B cell (primary cell): ENCODE results near the gene CNTNAP4. TPM values are rescaled to one million over a fixed set of nuclear protein-coding genes. Genes with fewer than 3 reads are reported as not detected.

Source experiments
- ATAC-seq: fragments of 200-7000 bp; cut with Tn5 transposase; one replicate; pipeline ENCODE4 v1.10.0; 2021; ENCODE audit warnings: low read depth, mild to moderate bottlenecking, moderate number of reproducible peaks, moderate library complexity
- CTCF ChIA-PET: fragments of 350-600 bp; sonication (Branson Sonifier 250); formaldehyde crosslinking; loops from one replicate; lab custom pipeline; 2021; ENCODE audit warnings: antibody characterized with exemption, inconsistent platforms; lab: Charles Lee
- POLR2A ChIA-PET: fragments of 350-600 bp; sonication (Branson Sonifier 250); formaldehyde crosslinking; loops from one replicate; lab custom pipeline; 2021; ENCODE audit warnings: antibody characterized with exemption; lab: Charles Lee
- DNase-seq: peaks from one replicate; pipeline ENCODE4 v3.0.0; 2013
- H2AFZ ChIP-seq: 2 replicates; pipeline ENCODE4 v1.6.1; 2012; ENCODE audit warnings: mild to moderate bottlenecking, low read depth, low read length; ENCODE audit not compliant: insufficient read depth, poor library complexity, severe bottlenecking
- H3K27ac ChIP-seq, 2 donors: 1 replicate in 1 of 2; 2 replicates in 1 of 2; pipeline ENCODE4 v1.5.1; 2012 to 2013; ENCODE audit warnings: low read length in 2 of 2, mild to moderate bottlenecking in 2 of 2, moderate library complexity in 1 of 2
- H3K27me3 ChIP-seq, 4 experiments: fragments of 200-600 bp in 1 of 4; sonication (generic) in 1 of 4; replicated peaks in 1 of 4; 1 replicate in 2 of 4; 2 replicates in 2 of 4; pipeline versions ENCODE4 v1.6.1 to v1.7.0; 2013 to 2016; ENCODE audit warnings: low read length in 3 of 4, mild to moderate bottlenecking in 2 of 4, mixed read lengths in 1 of 4, moderate library complexity in 1 of 4; ENCODE audit not compliant: insufficient read depth in 4 of 4, control insufficient read depth in 3 of 4; ENCODE audit errors: control extremely low read depth in 1 of 4
- H3K36me3 ChIP-seq, 2 experiments: replicated peaks in 1 of 2; 1 replicate in 1 of 2; 2 replicates in 1 of 2; pipeline versions ENCODE4 v1.6.1 to v1.7.1; 2013; ENCODE audit warnings: low read length in 1 of 2; ENCODE audit not compliant: insufficient read depth in 2 of 2, control insufficient read depth in 1 of 2; ENCODE audit errors: control extremely low read depth in 1 of 2, extremely low read depth in 1 of 2
- H3K4me1 ChIP-seq, 2 donors: fragments of 200-600 bp in 1 of 2; sonication (generic) in 1 of 2; 1 replicate in 1 of 2; 2 replicates in 1 of 2; pipeline versions ENCODE4 v1.5.1 to v1.6.1; 2013 to 2017; ENCODE audit warnings: low read length in 2 of 2; ENCODE audit not compliant: control insufficient read depth in 2 of 2, insufficient read depth in 2 of 2
- H3K4me2 ChIP-seq: replicated peaks from 2 replicates; pipeline ENCODE3; 2012; ENCODE audit warnings: mild to moderate bottlenecking, low read depth, low read length; ENCODE audit not compliant: poor library complexity, severe bottlenecking
- H3K4me3 ChIP-seq, 5 experiments: fragments of 200-600 bp in 1 of 5; sonication (generic) in 1 of 5; 1 replicate in 3 of 5; 2 replicates in 2 of 5; pipeline versions ENCODE4 v1.5.1 to v1.7.0; 2011 to 2016; ENCODE audit warnings: low read length in 4 of 5, mild to moderate bottlenecking in 4 of 5, low read depth in 2 of 5, control low read depth in 1 of 5, moderate library complexity in 1 of 5; ENCODE audit not compliant: insufficient read depth in 1 of 5; ENCODE audit errors: control extremely low read depth in 1 of 5, extremely low read depth in 1 of 5
- H3K79me2 ChIP-seq: fragments of 200-600 bp; sonication (generic); one replicate; pipeline ENCODE4 v1.6.0; 2016; ENCODE audit warnings: low read length; ENCODE audit not compliant: control insufficient read depth, insufficient read depth
- H3K9ac ChIP-seq: fragments of 200-600 bp; sonication (generic); 2 replicates; pipeline ENCODE4 v1.6.1; 2017; ENCODE audit warnings: mild to moderate bottlenecking, low read length, moderate library complexity
- H3K9me3 ChIP-seq, 3 donors: one replicate each; pipeline versions ENCODE4 v1.6.1 to v1.7.1; 2013; ENCODE audit warnings: low read length in 2 of 3; ENCODE audit not compliant: control insufficient read depth in 2 of 3, insufficient read depth in 1 of 3; ENCODE audit errors: control extremely low read depth in 1 of 3
- H4K20me1 ChIP-seq: 2 replicates; pipeline ENCODE4 v1.6.0; 2012; ENCODE audit warnings: mild to moderate bottlenecking, low read length; ENCODE audit not compliant: insufficient read depth, control insufficient read depth, poor library complexity, severe bottlenecking
- H3K27ac Mint-ChIP-seq: one replicate; pipeline ENCODE4 v1.8.0; 2021; ENCODE audit warnings: mixed read lengths
- H3K27me3 Mint-ChIP-seq: one replicate; pipeline ENCODE4 v1.8.0; 2021; ENCODE audit warnings: mixed read lengths
- H3K4me1 Mint-ChIP-seq: one replicate; pipeline ENCODE4 v1.8.0; 2021; ENCODE audit warnings: mixed read lengths
- H3K4me3 Mint-ChIP-seq: one replicate; pipeline ENCODE4 v1.8.0; 2021; ENCODE audit warnings: mixed read lengths
- H3K9me3 Mint-ChIP-seq: one replicate; pipeline ENCODE4 v1.8.0; 2022; ENCODE audit warnings: mixed read lengths; ENCODE audit not compliant: insufficient read depth
- EZH2 ChIP-seq: IDR thresholded peaks from 2 replicates; pipeline ENCODE4 v1.6.1; 2012; ENCODE audit warnings: borderline replicate concordance, low read depth, mild to moderate bottlenecking, moderate library complexity, low read length; ENCODE audit not compliant: insufficient read depth, poor library complexity, severe bottlenecking
- WGBS: methylation state at CpG from one replicate; pipeline ENCODE4 v1.1.5; 2013; ENCODE audit warnings: missing lambda C conversion rate; ENCODE audit not compliant: insufficient coverage; 5-methylcytosine and 5-hydroxymethylcytosine counted together
- intact Hi-C: fragments of 100-400 bp; cut with micrococcal nuclease; formaldehyde crosslinking; loops from one replicate; pipeline ENCODE4 v1.10.0; 2022
- polyA plus RNA-seq: library from polyadenylated mRNA; depleted of rRNA; stranded (reverse); fragments of >200 nt; gene quantifications from 2 replicates; pipeline ENCODE4 v1.2.3, GENCODE V29; 2012
- total RNA-seq, 2 donors: library from RNA; stranded (reverse); fragments of 120-200 nt in 1 of 2; gene quantifications; 1 replicate in 1 of 2; 2 replicates in 1 of 2; pipeline versions ENCODE4 v1.2.3 to v1.2.4, GENCODE V29; 2013 to 2022
- TF ChIP-seq, protein P1 (sequence below): fragments of 200-600 bp; IDR thresholded peaks from one replicate; pipeline ENCODE4 v1.8.0; 2022; ENCODE audit warnings: antibody characterized with exemption, mild to moderate bottlenecking

CNTNAP4 gene
- total and polyA plus RNA-seq, 2 donors (not counting 1 experiment from before 2014, with no cell fraction given) = 0.06 TPM; not detected in 1

DNA sequence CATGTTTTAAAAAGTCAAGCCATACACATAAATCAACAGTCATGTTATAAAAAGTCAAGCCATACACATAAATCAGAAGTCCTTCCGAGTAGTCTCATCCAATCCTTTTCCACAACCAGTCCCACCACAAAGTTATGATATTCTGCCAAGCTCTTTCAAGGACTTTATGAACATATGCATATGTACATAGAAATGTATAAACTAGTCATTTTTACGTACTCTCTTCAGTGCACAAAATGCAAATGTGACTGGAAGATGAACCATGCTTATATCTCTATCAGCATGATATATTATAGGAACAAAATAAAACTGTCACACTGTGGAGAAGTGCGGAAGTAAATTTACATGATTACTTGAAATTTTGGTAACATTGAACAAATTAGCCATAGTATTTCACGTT, 200.9 kb downstream of the CNTNAP4 start:
- intact Hi-C loops = no loop called here
- Mint-ChIP-seq H3K4me1 (no peaks in the 10 kb centered on the region), H3K27me3 (no peaks in the 10 kb centered on the region), H3K27ac (no peak overlapping the region), H3K4me3 (no peak overlapping the region), H3K9me3 (no peaks in the 10 kb centered on the region)
- DNase-seq (no peak), ATAC-seq (no peak)
- WGBS = no CpG with 5 or more reads among the region's 4 CpGs
- Histone ChIP-seq H3K4me3 (no peak overlapping the region), H3K9me3 (no peaks in the 10 kb centered on the region), H3K4me2 (no peak overlapping the region), H3K27me3 (no peaks in the 10 kb centered on the region), H2AFZ (no peak overlapping the region), H3K4me1 (no peaks in the 10 kb centered on the region), H3K9ac (no peak overlapping the region), H3K36me3 (no peaks in the 10 kb centered on the region), H3K79me2 (no peaks in the 10 kb centered on the region), H4K20me1 (no peaks in the 10 kb centered on the region), H3K27ac (no peak overlapping the region)
- POLR2A ChIA-PET = no interaction called here
- CTCF ChIA-PET = no interaction called here
- TF ChIP-seq, protein P1, sequence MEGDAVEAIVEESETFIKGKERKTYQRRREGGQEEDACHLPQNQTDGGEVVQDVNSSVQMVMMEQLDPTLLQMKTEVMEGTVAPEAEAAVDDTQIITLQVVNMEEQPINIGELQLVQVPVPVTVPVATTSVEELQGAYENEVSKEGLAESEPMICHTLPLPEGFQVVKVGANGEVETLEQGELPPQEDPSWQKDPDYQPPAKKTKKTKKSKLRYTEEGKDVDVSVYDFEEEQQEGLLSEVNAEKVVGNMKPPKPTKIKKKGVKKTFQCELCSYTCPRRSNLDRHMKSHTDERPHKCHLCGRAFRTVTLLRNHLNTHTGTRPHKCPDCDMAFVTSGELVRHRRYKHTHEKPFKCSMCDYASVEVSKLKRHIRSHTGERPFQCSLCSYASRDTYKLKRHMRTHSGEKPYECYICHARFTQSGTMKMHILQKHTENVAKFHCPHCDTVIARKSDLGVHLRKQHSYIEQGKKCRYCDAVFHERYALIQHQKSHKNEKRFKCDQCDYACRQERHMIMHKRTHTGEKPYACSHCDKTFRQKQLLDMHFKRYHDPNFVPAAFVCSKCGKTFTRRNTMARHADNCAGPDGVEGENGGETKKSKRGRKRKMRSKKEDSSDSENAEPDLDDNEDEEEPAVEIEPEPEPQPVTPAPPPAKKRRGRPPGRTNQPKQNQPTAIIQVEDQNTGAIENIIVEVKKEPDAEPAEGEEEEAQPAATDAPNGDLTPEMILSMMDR = no peak
- no peak for TF ChIP-seq EZH2

DNA sequence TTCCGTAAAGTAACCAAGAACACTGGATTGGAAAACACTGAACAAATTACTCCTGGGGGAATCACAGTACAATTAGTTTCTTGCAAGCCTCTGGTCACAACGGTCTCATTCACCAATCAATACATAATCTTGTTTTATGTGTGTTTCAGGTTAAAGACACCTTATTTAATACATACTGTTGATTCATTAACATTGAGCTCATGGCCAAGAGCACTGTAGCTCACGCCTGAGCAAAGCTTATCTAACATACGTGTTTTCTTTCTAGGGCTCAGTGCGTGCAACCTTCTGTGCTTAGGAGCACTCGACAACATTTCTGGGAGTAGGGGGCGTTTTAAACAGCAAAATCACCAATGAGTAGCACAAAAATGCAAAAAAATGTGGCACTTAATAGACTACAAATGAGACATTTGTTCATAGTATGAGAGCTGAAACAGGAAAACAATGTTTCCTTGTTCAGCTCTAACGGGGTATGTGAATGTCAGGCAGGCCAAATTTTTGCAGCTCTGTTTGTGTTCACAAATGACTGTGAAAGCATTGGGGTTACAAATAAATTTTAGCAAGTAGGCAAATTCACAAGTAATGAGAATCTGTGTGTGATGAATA, 206.2 kb downstream of the CNTNAP4 start:
- no peaks in the 10 kb centered on the region for H3K9me3 Mint-ChIP-seq
- Histone ChIP-seq H3K9me3 (no peaks in the 10 kb centered on the region), H3K4me2 (no peak overlapping the region), H4K20me1 (no peaks in the 10 kb centered on the region), H3K27me3 (no peaks in the 10 kb centered on the region), H2AFZ (no peak overlapping the region), H3K9ac (no peak overlapping the region), H3K79me2 (no peaks in the 10 kb centered on the region), H3K4me1 (no peaks in the 10 kb centered on the region), H3K27ac (no peak overlapping the region), H3K36me3 (no peaks in the 10 kb centered on the region), H3K4me3 (no peak overlapping the region)
- 75% methylated on average over 1 of the region's 8 CpGs for WGBS
- TF ChIP-seq EZH2 = no peak
- TF ChIP-seq, protein P1 = no peak
- H3K4me3 Mint-ChIP-seq = no peak overlapping the region
- ChIA-PET CTCF (no interaction called here), POLR2A (no interaction called here)
- no peak for DNase-seq
- intact Hi-C loops = no loop called here
- no peak overlapping the region for H3K27ac Mint-ChIP-seq
- H3K27me3 Mint-ChIP-seq = no peaks in the 10 kb centered on the region
- no peaks in the 10 kb centered on the region for H3K4me1 Mint-ChIP-seq
- ATAC-seq = no peak
